ENCODE measurements around the gene PRKCA.

- TF ChIP-seq POLR2A (IDR thresholded peaks at IDR 0.05) (no peak), CTCF (IDR thresholded peaks at IDR 0.05) (no peak), POLR2AphosphoS5 (IDR thresholded peaks at IDR 0.05) (no peak)
These were observed 450.9 kb downstream of the PRKCA start for GRCh38 chr17:66753126-66753920.

All from gastroesophageal sphincter (tissue), 3 donors.